HEK293 (cell line): ENCODE measurements around the gene ACTL6B.

Experiments used
- CTCF ChIA-PET: fragments of 350-600 bp; formaldehyde crosslinking; extraction: SDS; loops from one replicate; lab custom pipeline; 2021; ENCODE audit warnings: antibody characterized with exemption; lab: Yijun Ruan, JAX
- POLR2A ChIA-PET: fragments of 300-600 bp; formaldehyde crosslinking; extraction: SDS; loops from one replicate; lab custom pipeline; 2020; ENCODE audit warnings: antibody characterized with exemption, inconsistent platforms; lab: Yijun Ruan, JAX
- H3K27ac ChIP-seq: fragments of 200-500 bp; sonication (Bioruptor generic); 2 replicates; pipeline ENCODE4 v1.5.1; 2014; ENCODE audit warnings: low read depth, low read length, control low read depth, inconsistent platforms; ENCODE audit errors: extremely low read depth
- H3K36me3 ChIP-seq, 2 experiments: fragments of 200-500 bp in 1 of 2; sonication (Bioruptor generic) in 1 of 2; 1 replicate in 1 of 2; 2 replicates in 1 of 2; pipeline ENCODE4 v1.5.1; 2014 to 2017; ENCODE audit warnings: inconsistent platforms in 2 of 2, low read length in 2 of 2; ENCODE audit not compliant: control insufficient read depth in 2 of 2, insufficient read depth in 1 of 2
- H3K4me1 ChIP-seq: fragments of 200-500 bp; sonication (Bioruptor generic); 2 replicates; pipeline ENCODE4 v1.5.1; 2014; ENCODE audit warnings: mild to moderate bottlenecking, low read length, inconsistent platforms; ENCODE audit not compliant: control insufficient read depth, insufficient read depth
- H3K4me3 ChIP-seq: 2 replicates; pipeline ENCODE4 v1.5.1; 2011; ENCODE audit warnings: low read depth, mild to moderate bottlenecking, control low read depth, low read length, moderate library complexity
- H3K9me3 ChIP-seq: fragments of 200-500 bp; sonication (Bioruptor generic); 2 replicates; pipeline ENCODE4 v1.5.1; 2014; ENCODE audit warnings: low read depth, low read length, inconsistent platforms; ENCODE audit not compliant: control insufficient read depth, insufficient read depth
- SALL2 ChIP-seq: fragments of 450-650 bp; formaldehyde crosslinking; IDR thresholded peaks from 2 replicates; pipeline ENCODE4 v1.5.0; 2017; ENCODE audit warnings: missing biosample characterization, mild to moderate bottlenecking, missing genetic modification characterization, borderline replicate concordance
- SCRT1 ChIP-seq: fragments of 450-650 bp; formaldehyde crosslinking; IDR thresholded peaks from 2 replicates; pipeline ENCODE4 v1.5.1; 2016; ENCODE audit warnings: missing biosample characterization, missing genetic modification characterization, borderline replicate concordance
- SCRT2 ChIP-seq: fragments of 450-650 bp; formaldehyde crosslinking; IDR thresholded peaks from 2 replicates; pipeline ENCODE4 v1.5.1; 2016; ENCODE audit warnings: missing biosample characterization, missing genetic modification characterization
- ZEB2 ChIP-seq: fragments of 450-650 bp; formaldehyde crosslinking; IDR thresholded peaks from 2 replicates; pipeline ENCODE4 v1.5.1; 2016; ENCODE audit warnings: missing biosample characterization, missing genetic modification characterization
- ZFP37 ChIP-seq: fragments of 450-650 bp; formaldehyde crosslinking; IDR thresholded peaks from 2 replicates; pipeline ENCODE4 v1.5.1; 2016; ENCODE audit warnings: missing biosample characterization, missing genetic modification characterization
- ZNF16 ChIP-seq: fragments of 450-650 bp; formaldehyde crosslinking; IDR thresholded peaks from 2 replicates; pipeline ENCODE4 v1.5.1; 2016; ENCODE audit warnings: low read depth, missing biosample characterization, missing genetic modification characterization
- ZNF24 ChIP-seq: fragments of 450-650 bp; formaldehyde crosslinking; IDR thresholded peaks from 2 replicates; pipeline ENCODE4 v1.5.1; 2016; ENCODE audit warnings: missing biosample characterization, missing genetic modification characterization
- ZNF248 ChIP-seq: fragments of 450-650 bp; formaldehyde crosslinking; IDR thresholded peaks from 2 replicates; pipeline ENCODE4 v1.5.1; 2017; ENCODE audit warnings: missing biosample characterization, missing genetic modification characterization
- ZNF341 ChIP-seq: fragments of 450-650 bp; formaldehyde crosslinking; IDR thresholded peaks from 2 replicates; pipeline ENCODE4; 2016; ENCODE audit warnings: low read depth, missing biosample characterization, missing genetic modification characterization
- ZNF391 ChIP-seq: fragments of 450-650 bp; formaldehyde crosslinking; IDR thresholded peaks from 2 replicates; pipeline ENCODE4 v1.5.1; 2016; ENCODE audit warnings: low read depth, missing biosample characterization, missing genetic modification characterization, borderline replicate concordance
- ZNF426 ChIP-seq: fragments of 450-650 bp; formaldehyde crosslinking; IDR thresholded peaks from 2 replicates; pipeline ENCODE4 v1.5.1; 2017; ENCODE audit warnings: missing biosample characterization, missing genetic modification characterization, mild to moderate bottlenecking, inconsistent platforms, moderate library complexity
- ZNF600 ChIP-seq: fragments of 450-650 bp; formaldehyde crosslinking; IDR thresholded peaks from 2 replicates; pipeline ENCODE4 v1.5.1; 2016; ENCODE audit warnings: missing biosample characterization, missing genetic modification characterization
- ZNF701 ChIP-seq: fragments of 450-650 bp; formaldehyde crosslinking; IDR thresholded peaks from 2 replicates; pipeline ENCODE4 v1.5.1; 2016; ENCODE audit warnings: missing biosample characterization, missing genetic modification characterization
- ZNF830 ChIP-seq: fragments of 450-650 bp; IDR thresholded peaks from 2 replicates; pipeline ENCODE4 v1.5.0; 2018; ENCODE audit warnings: missing biosample characterization, missing genetic modification characterization, low read depth, mild to moderate bottlenecking, moderate library complexity
- ZSCAN18 ChIP-seq: fragments of 450-650 bp; formaldehyde crosslinking; IDR thresholded peaks from 2 replicates; pipeline ENCODE4 v1.5.1; 2016; ENCODE audit warnings: missing biosample characterization, missing genetic modification characterization
- TF ChIP-seq, protein P1 (sequence below): fragments of 450-650 bp; formaldehyde crosslinking; IDR thresholded peaks from 2 replicates; pipeline ENCODE4 v1.5.1; 2016; ENCODE audit warnings: missing biosample characterization, missing genetic modification characterization, low read depth
- TF ChIP-seq, protein P2 (sequence below): fragments of 450-650 bp; formaldehyde crosslinking; IDR thresholded peaks from 2 replicates; pipeline ENCODE4 v1.5.1; 2016; ENCODE audit warnings: missing biosample characterization, missing genetic modification characterization
- TF ChIP-seq, protein P3 (sequence below): fragments of 450-650 bp; formaldehyde crosslinking; IDR thresholded peaks from 2 replicates; pipeline ENCODE4 v1.5.1; 2017; ENCODE audit warnings: missing biosample characterization, missing genetic modification characterization

The ACTL6B gene

GRCh38 chr7:100623951-100624824 is 32.1 kb downstream of the ACTL6B start (continued):
- TF ChIP-seq, protein P1, sequence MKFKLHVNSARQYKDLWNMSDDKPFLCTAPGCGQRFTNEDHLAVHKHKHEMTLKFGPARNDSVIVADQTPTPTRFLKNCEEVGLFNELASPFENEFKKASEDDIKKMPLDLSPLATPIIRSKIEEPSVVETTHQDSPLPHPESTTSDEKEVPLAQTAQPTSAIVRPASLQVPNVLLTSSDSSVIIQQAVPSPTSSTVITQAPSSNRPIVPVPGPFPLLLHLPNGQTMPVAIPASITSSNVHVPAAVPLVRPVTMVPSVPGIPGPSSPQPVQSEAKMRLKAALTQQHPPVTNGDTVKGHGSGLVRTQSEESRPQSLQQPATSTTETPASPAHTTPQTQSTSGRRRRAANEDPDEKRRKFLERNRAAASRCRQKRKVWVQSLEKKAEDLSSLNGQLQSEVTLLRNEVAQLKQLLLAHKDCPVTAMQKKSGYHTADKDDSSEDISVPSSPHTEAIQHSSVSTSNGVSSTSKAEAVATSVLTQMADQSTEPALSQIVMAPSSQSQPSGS (tag by site-specific recombination), result no peak
- TF ChIP-seq, protein P2, sequence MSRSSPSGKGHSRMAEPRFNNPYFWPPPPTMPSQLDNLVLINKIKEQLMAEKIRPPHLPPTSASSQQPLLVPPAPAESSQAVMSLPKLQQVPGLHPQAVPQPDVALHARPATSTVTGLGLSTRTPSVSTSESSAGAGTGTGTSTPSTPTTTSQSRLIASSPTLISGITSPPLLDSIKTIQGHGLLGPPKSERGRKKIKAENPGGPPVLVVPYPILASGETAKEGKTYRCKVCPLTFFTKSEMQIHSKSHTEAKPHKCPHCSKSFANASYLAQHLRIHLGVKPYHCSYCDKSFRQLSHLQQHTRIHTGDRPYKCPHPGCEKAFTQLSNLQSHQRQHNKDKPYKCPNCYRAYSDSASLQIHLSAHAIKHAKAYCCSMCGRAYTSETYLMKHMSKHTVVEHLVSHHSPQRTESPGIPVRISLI (tag by site-specific recombination), result no peak

- TF ChIP-seq ZEB2 (tag by site-specific recombination) (no peak), ZNF341 (tag by site-specific recombination) (peak; percentile 66)
- Histone ChIP-seq H3K4me1 (no peaks in the 10 kb centered on the region), H3K4me3 (no peak overlapping the region), H3K36me3 (no peaks in the 10 kb centered on the region), H3K9me3 (no peaks in the 10 kb centered on the region), H3K27ac (no peak overlapping the region)
- ChIA-PET POLR2A (no interaction called here), CTCF (interaction anchor here (2.4 kb wide), 1 partner anchor 70 kb away, joined by 10 read pairs; no protein-coding TSS in a partner anchor)
Observed at GRCh38 chr7:100621554-100621953, 34.7 kb downstream of the ACTL6B start.

GRCh38 chr7:100620804-100621203 is 35.4 kb downstream of the ACTL6B start:
- peak; percentile 36; the same call in 1 of the 2 replicates for TF ChIP-seq ZNF600 (tag by site-specific recombination)
- TF ChIP-seq ZSCAN18 (tag by site-specific recombination), result no peak
- Histone ChIP-seq H3K36me3 (no peaks in the 10 kb centered on the region), H3K4me3 (no peak overlapping the region), H3K9me3 (no peaks in the 10 kb centered on the region), H3K4me1 (no peaks in the 10 kb centered on the region), H3K27ac (no peak overlapping the region)
- CTCF ChIA-PET, result interaction anchor here (1.4 to 2.4 kb wide), 2 partner anchors 12 to 71 kb away, joined by 3 to 10 read pairs; no protein-coding TSS in a partner anchor
- POLR2A ChIA-PET, result no interaction called here

DNA sequence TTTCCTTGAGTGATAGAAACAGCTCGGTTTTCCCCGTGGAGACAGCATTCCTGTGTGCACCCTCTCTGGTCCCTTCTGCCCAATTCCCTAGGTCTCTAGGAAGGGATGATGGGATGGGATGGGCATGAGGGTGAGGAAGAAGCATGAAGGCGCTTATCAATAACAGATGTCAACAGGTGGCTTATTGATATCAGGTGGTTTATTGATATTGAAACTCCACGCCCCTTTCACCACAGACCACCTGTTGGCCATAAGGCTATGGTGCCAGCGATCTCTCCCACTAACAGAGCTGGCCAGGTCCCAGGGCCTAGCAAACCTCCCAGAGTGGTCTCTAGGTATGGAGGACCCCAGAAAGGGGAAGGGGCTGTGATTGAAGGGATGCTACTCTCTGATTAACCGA is 36.0 kb downstream of the ACTL6B start:
- TF ChIP-seq SCRT2 (peak; percentile 85), ZFP37 (tag by site-specific recombination) (no peak), ZNF391 (tag by site-specific recombination) (no peak), SALL2 (tag by site-specific recombination) (no peak), ZNF830 (tag by site-specific recombination) (no peak), ZNF16 (tag by site-specific recombination) (no peak), ZNF426 (tag by site-specific recombination) (no peak), SCRT1 (tag by site-specific recombination) (peak; percentile 78), ZNF341 (tag by site-specific recombination) (no peak), ZNF248 (tag by site-specific recombination) (no peak), ZNF701 (tag by site-specific recombination) (no peak), ZNF24 (no peak)
- TF ChIP-seq, protein P3, sequence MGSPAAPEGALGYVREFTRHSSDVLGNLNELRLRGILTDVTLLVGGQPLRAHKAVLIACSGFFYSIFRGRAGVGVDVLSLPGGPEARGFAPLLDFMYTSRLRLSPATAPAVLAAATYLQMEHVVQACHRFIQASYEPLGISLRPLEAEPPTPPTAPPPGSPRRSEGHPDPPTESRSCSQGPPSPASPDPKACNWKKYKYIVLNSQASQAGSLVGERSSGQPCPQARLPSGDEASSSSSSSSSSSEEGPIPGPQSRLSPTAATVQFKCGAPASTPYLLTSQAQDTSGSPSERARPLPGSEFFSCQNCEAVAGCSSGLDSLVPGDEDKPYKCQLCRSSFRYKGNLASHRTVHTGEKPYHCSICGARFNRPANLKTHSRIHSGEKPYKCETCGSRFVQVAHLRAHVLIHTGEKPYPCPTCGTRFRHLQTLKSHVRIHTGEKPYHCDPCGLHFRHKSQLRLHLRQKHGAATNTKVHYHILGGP (tag by site-specific recombination), result no peak
- CTCF ChIA-PET, result interaction anchor here (0.6 to 2.4 kb wide), 4 partner anchors 12 to 108 kb away, joined by 3 to 10 read pairs (median 3); no protein-coding TSS in a partner anchor
- no peak overlapping the region for H3K27ac ChIP-seq

More for the DNA sequence above, 36.0 kb downstream of the ACTL6B start:
- Histone ChIP-seq H3K4me3 (no peak overlapping the region), H3K36me3 (no peaks in the 10 kb centered on the region), H3K9me3 (no peaks in the 10 kb centered on the region), H3K4me1 (no peaks in the 10 kb centered on the region)
- POLR2A ChIA-PET, result interaction anchor here (0.9 kb wide), 1 partner anchor 35 kb away, joined by 3 read pairs; the partner anchor contains the start of genes FBXO24 and LRCH4
